ENCODE data around the gene MAP1B. TPM values are rescaled to one million over a fixed set of nuclear protein-coding genes. Genes with fewer than 3 reads are reported as not detected.

Gene MAP1B
- total and polyA plus RNA-seq, 4 donors, result 0.58 to 5.0 (median 2.1) TPM

GRCh38 chr5:72221099-72221498, 113.8 kb downstream of the MAP1B start:
- DNase-seq (ENCODE audit: low spot score), result no peak
- Histone ChIP-seq H3K4me1 (ENCODE audit: control insufficient read depth in 4 of 4, insufficient read depth in 4 of 4, low read length in 3 of 4) (no peaks in the 10 kb centered on the region), H3K27ac (ENCODE audit: low read depth in 1 of 2, low read length in 2 of 2) (no peak overlapping the region), H3K36me3 (ENCODE audit: control insufficient read depth in 4 of 4, insufficient read depth in 3 of 4, low read depth in 1 of 4, low read length in 3 of 4) (peaks cover 10 to 61% (median 46%) of the 10 kb centered on the region in 4 donors), H3K4me3 (ENCODE audit: low read depth in 1 of 3, low read length in 3 of 3) (no peak overlapping the region), H3K9ac (ENCODE audit: low read depth in 1 of 2, low read length in 2 of 2) (no peak overlapping the region), H3K27me3 (ENCODE audit: control insufficient read depth in 4 of 4, insufficient read depth in 4 of 4, low read length in 3 of 4) (no peaks in the 10 kb centered on the region), H3K9me3 (ENCODE audit: control insufficient read depth in 4 of 4, low read length in 3 of 4) (no peaks in the 10 kb centered on the region)
- WGBS, result 94% methylated on average over 1 of the region's 1 CpG
- TF ChIP-seq FOXA1 (IDR thresholded peaks at IDR 0.05) (no peak), RXRA (IDR thresholded peaks at IDR 0.05) (no peak), JUND (IDR thresholded peaks at IDR 0.05) (no peak), NR2F2 (IDR thresholded peaks at IDR 0.05) (no peak), YY1 (IDR thresholded peaks at IDR 0.05) (no peak), CTCF (IDR thresholded peaks at IDR 0.05; ENCODE audit: low read depth, low read length, missing input control) (no peak), ZBTB33 (IDR thresholded peaks at IDR 0.05) (no peak), TAF1 (conservative IDR thresholded peaks at IDR 0.05) (no peak), MAX (IDR thresholded peaks at IDR 0.05) (no peak), ATF3 (IDR thresholded peaks at IDR 0.05) (no peak), HNF4A (conservative IDR thresholded peaks at IDR 0.05) (no peak), EGR1 (IDR thresholded peaks at IDR 0.05; ENCODE audit: low read depth in 2 of 2) (no peak), RAD21 (IDR thresholded peaks at IDR 0.05) (no peak), REST (IDR thresholded peaks at IDR 0.05) (no peak), HNF4G (IDR thresholded peaks at IDR 0.05) (no peak)

GRCh38 chr5:72221541-72221940, 114.3 kb downstream of the MAP1B start:
- DNase-seq (ENCODE audit: low spot score), result no peak
- WGBS, result 98% methylated on average over 4 of the region's 4 CpGs
- H3K36me3 ChIP-seq (ENCODE audit: control insufficient read depth in 4 of 4, insufficient read depth in 3 of 4, low read depth in 1 of 4, low read length in 3 of 4), result peaks cover 10 to 64% (median 47%) of the 10 kb centered on the region in 4 donors

More at GRCh38 chr5:72221541-72221940, 114.3 kb downstream of the MAP1B start:
- TF ChIP-seq NR2F2 (IDR thresholded peaks at IDR 0.05) (no peak), CTCF (IDR thresholded peaks at IDR 0.05; ENCODE audit: low read depth, low read length, missing input control) (no peak), GABPA (IDR thresholded peaks at IDR 0.05 in 1 of 2, conservative IDR thresholded peaks at IDR 0.05 in 1 of 2) (no peak), HNF4A (conservative IDR thresholded peaks at IDR 0.05) (no peak), RAD21 (IDR thresholded peaks at IDR 0.05) (no peak), YY1 (IDR thresholded peaks at IDR 0.05) (no peak), ATF3 (IDR thresholded peaks at IDR 0.05) (no peak)
- Histone ChIP-seq H3K9me3 (ENCODE audit: control insufficient read depth in 4 of 4, low read length in 3 of 4) (no peaks in the 10 kb centered on the region), H3K4me1 (ENCODE audit: control insufficient read depth in 4 of 4, insufficient read depth in 4 of 4, low read length in 3 of 4) (no peaks in the 10 kb centered on the region), H3K27me3 (ENCODE audit: control insufficient read depth in 4 of 4, insufficient read depth in 4 of 4, low read length in 3 of 4) (no peaks in the 10 kb centered on the region), H3K4me3 (ENCODE audit: low read depth in 1 of 3, low read length in 3 of 3) (no peak overlapping the region), H3K27ac (ENCODE audit: low read depth in 1 of 2, low read length in 2 of 2) (no peak overlapping the region), H3K9ac (ENCODE audit: low read depth in 1 of 2, low read length in 2 of 2) (no peak overlapping the region)
